Mesendoderm (in vitro differentiated cells): Measurements from ENCODE around the gene AMFR.

Experiments
- DNase-seq: peaks from one replicate; pipeline ENCODE4 v3.0.0; 2013
- H2AK5ac ChIP-seq: 2 replicates; pipeline ENCODE4 v1.6.1; 2013; ENCODE audit warnings: low read length, inconsistent platforms
- H2BK120ac ChIP-seq: 2 replicates; pipeline ENCODE4 v1.6.1; 2013; ENCODE audit warnings: low read depth, mild to moderate bottlenecking, low read length, moderate library complexity, mixed read lengths
- H2BK15ac ChIP-seq: replicated peaks from 2 replicates; pipeline ENCODE4 v1.6.1; 2013; ENCODE audit warnings: low read depth, mild to moderate bottlenecking, moderate library complexity
- H2BK5ac ChIP-seq: 2 replicates; pipeline ENCODE4 v1.6.1; 2013; ENCODE audit warnings: low read length, inconsistent platforms
- H3K18ac ChIP-seq: 2 replicates; pipeline ENCODE4 v1.6.1; 2013; ENCODE audit warnings: mild to moderate bottlenecking, low read length, mixed read lengths
- H3K23ac ChIP-seq: one replicate; pipeline ENCODE4 v1.6.1; 2013; ENCODE audit warnings: low read length
- H3K27ac ChIP-seq: 2 replicates; pipeline ENCODE4 v1.5.1; 2013; ENCODE audit warnings: low read depth, mild to moderate bottlenecking, inconsistent platforms, low read length, moderate library complexity
- H3K27me3 ChIP-seq: 2 replicates; pipeline ENCODE4 v1.6.1; 2013; ENCODE audit warnings: low read length, control low read depth, mild to moderate bottlenecking, inconsistent platforms; ENCODE audit not compliant: insufficient read depth, poor library complexity
- H3K36me3 ChIP-seq: 2 replicates; pipeline ENCODE4 v1.6.1; 2013; ENCODE audit warnings: low read length, inconsistent platforms; ENCODE audit not compliant: control insufficient read depth, insufficient read depth
- H3K4ac ChIP-seq: one replicate; pipeline ENCODE4 v1.6.1; 2013; ENCODE audit warnings: low read depth, mild to moderate bottlenecking, low read length, moderate library complexity
- H3K4me1 ChIP-seq: 2 replicates; pipeline ENCODE4 v1.6.1; 2013; ENCODE audit warnings: low read depth, low read length, inconsistent platforms; ENCODE audit not compliant: control insufficient read depth
- H3K4me2 ChIP-seq: 2 replicates; pipeline ENCODE4 v1.6.1; 2013; ENCODE audit warnings: low read length
- H3K4me3 ChIP-seq: 2 replicates; pipeline ENCODE4 v1.5.1; 2013; ENCODE audit warnings: mild to moderate bottlenecking, low read length
- H3K56ac ChIP-seq: one replicate; pipeline ENCODE4 v1.6.1; 2013; ENCODE audit warnings: low read length
- H3K79me1 ChIP-seq: 2 replicates; pipeline ENCODE4 v1.6.1; 2013; ENCODE audit warnings: low read length, inconsistent platforms
- H3K79me2 ChIP-seq: 2 replicates; pipeline ENCODE4 v1.6.1; 2013; ENCODE audit warnings: mild to moderate bottlenecking, low read length; ENCODE audit not compliant: control insufficient read depth, insufficient read depth
- H3K9ac ChIP-seq: 2 replicates; pipeline ENCODE4 v1.6.1; 2013; ENCODE audit warnings: low read length, inconsistent platforms
- H4K5ac ChIP-seq: one replicate; pipeline ENCODE4 v1.6.1; 2013; ENCODE audit warnings: low read length
- H4K8ac ChIP-seq: one replicate; pipeline ENCODE4 v1.6.1; 2013; ENCODE audit warnings: low read depth, mild to moderate bottlenecking, control low read depth, low read length, moderate library complexity
- WGBS: extraction: QIAGEN DNeasy Blood & Tissue Kit; methylation state at CpG from one replicate; pipeline ENCODE4 v1.1.7; 2013; ENCODE audit warnings: low lambda C conversion rate, missing lambda C conversion rate; ENCODE audit not compliant: insufficient coverage; ENCODE audit errors: extremely low coverage; 5-methylcytosine and 5-hydroxymethylcytosine counted together

Gene AMFR

DNA sequence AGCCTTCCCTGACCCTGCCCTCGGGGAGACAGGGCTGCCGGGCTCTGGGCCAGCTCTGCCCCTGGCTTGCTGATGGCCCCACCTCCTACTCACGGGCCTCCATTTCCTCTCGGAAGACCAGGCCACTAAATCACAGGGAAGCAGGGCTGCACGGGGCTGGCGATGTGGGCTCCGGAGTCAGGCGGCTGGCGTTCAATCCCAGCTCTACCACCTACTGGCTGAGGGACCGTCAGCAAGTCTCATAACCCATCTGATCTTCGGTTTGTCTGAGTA lies 113.4 kb downstream of the AMFR start:
- Histone ChIP-seq H3K27me3 (no peaks in the 10 kb centered on the region), H3K4me1 (no peaks in the 10 kb centered on the region), H2AK5ac (no peak overlapping the region), H2BK5ac (no peak overlapping the region), H3K4me3 (no peak overlapping the region), H3K79me1 (no peaks in the 10 kb centered on the region), H3K4me2 (no peak overlapping the region), H3K56ac (no peak overlapping the region), H2BK15ac (no peak overlapping the region), H3K23ac (no peak overlapping the region), H3K9ac (no peak overlapping the region), H3K36me3 (no peaks in the 10 kb centered on the region), H4K5ac (no peak overlapping the region), H2BK120ac (no peak overlapping the region), H3K4ac (no peak overlapping the region), H3K18ac (no peak overlapping the region), H3K79me2 (no peaks in the 10 kb centered on the region), H4K8ac (no peak overlapping the region), H3K27ac (no peak overlapping the region)
- no peak for DNase-seq
- no CpG with 5 or more reads among the region's 11 CpGs for WGBS
